ENCODE data around the gene ENPP3.

DNA sequence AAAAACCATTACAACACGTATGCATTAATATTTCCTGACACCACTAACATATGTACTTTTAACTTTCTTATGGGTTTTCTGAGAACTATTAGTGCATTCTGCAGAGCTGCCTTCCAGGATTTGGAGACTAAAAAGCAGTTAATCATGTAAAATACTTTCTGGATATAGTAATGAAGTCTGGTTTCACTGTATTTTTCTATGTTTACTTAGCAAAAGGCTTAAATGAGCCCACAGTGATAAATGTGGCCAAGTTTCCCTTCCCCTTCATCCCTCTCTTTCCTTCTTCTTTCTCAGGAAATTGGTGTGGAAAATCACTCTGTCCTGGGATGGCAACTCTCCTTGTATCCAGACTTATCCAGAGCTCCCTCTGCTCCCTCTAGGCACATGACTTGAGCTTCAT lies 141.1 kb downstream of the ENPP3 start:
- TF ChIP-seq, protein P1, sequence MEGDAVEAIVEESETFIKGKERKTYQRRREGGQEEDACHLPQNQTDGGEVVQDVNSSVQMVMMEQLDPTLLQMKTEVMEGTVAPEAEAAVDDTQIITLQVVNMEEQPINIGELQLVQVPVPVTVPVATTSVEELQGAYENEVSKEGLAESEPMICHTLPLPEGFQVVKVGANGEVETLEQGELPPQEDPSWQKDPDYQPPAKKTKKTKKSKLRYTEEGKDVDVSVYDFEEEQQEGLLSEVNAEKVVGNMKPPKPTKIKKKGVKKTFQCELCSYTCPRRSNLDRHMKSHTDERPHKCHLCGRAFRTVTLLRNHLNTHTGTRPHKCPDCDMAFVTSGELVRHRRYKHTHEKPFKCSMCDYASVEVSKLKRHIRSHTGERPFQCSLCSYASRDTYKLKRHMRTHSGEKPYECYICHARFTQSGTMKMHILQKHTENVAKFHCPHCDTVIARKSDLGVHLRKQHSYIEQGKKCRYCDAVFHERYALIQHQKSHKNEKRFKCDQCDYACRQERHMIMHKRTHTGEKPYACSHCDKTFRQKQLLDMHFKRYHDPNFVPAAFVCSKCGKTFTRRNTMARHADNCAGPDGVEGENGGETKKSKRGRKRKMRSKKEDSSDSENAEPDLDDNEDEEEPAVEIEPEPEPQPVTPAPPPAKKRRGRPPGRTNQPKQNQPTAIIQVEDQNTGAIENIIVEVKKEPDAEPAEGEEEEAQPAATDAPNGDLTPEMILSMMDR (IDR thresholded peaks at IDR 0.05), result no peak
- TF ChIP-seq POLR2A (IDR thresholded peaks at IDR 0.05), result no peak
- TF ChIP-seq POLR2AphosphoS5 (IDR thresholded peaks at IDR 0.05), result no peak
- TF ChIP-seq EP300 (IDR thresholded peaks at IDR 0.05), result no peak

Measured in stomach (tissue), 4 donors.